ENCODE data around the gene CAP1. TPM values are rescaled to one million over a fixed set of nuclear protein-coding genes. Genes with fewer than 3 reads are reported as not detected.

The CAP1 gene
- total and polyA plus RNA-seq, 12 donors: 59.9 to 304 (median 204) TPM

DNA sequence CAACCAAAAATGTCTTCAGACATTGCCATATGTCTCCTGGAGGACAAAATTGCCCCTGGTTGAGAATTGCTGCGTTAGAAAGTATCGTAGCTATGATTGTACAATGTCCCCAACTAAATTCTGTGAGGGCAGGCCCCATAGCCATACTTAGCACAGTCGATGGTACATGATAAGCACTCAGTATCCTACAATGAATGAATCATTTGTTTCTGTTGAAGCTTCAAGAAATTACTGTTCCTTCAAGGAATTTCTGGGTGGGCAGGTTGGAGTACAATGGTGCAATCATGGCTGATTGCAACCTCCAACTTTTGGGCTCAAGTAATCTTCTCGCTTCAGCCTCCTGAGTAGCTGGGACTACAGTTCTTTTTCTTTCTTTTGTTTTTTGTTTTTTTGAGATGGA lies 4.7 kb downstream of the CAP1 start:
- no peak overlapping the region for H3K4me3 ChIP-seq
- TF ChIP-seq, protein P1, sequence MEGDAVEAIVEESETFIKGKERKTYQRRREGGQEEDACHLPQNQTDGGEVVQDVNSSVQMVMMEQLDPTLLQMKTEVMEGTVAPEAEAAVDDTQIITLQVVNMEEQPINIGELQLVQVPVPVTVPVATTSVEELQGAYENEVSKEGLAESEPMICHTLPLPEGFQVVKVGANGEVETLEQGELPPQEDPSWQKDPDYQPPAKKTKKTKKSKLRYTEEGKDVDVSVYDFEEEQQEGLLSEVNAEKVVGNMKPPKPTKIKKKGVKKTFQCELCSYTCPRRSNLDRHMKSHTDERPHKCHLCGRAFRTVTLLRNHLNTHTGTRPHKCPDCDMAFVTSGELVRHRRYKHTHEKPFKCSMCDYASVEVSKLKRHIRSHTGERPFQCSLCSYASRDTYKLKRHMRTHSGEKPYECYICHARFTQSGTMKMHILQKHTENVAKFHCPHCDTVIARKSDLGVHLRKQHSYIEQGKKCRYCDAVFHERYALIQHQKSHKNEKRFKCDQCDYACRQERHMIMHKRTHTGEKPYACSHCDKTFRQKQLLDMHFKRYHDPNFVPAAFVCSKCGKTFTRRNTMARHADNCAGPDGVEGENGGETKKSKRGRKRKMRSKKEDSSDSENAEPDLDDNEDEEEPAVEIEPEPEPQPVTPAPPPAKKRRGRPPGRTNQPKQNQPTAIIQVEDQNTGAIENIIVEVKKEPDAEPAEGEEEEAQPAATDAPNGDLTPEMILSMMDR (IDR thresholded peaks at IDR 0.05): no peak
- no peak for TF ChIP-seq POLR2A (IDR thresholded peaks at IDR 0.05)
- H3K4me1 ChIP-seq (replicated peaks in 1 of 2): peaks cover 9 to 61% of the 10 kb centered on the region in 2 donors
- H3K9me3 ChIP-seq (replicated peaks in 1 of 3): no peaks in the 10 kb centered on the region
- no peak for DNase-seq
- WGBS, 4 donors: 86 to 91% (median 88%) methylated on average over 4 of the region's 4 CpGs
- H3K27me3 ChIP-seq: no peaks in the 10 kb centered on the region
- no peak overlapping the region for H3K27ac ChIP-seq
- peaks cover 0 to 3% of the 10 kb centered on the region in 2 donors for H3K36me3 ChIP-seq (replicated peaks in 1 of 2)
- intact Hi-C loops (cut with DNase I): no loop called here

DNA sequence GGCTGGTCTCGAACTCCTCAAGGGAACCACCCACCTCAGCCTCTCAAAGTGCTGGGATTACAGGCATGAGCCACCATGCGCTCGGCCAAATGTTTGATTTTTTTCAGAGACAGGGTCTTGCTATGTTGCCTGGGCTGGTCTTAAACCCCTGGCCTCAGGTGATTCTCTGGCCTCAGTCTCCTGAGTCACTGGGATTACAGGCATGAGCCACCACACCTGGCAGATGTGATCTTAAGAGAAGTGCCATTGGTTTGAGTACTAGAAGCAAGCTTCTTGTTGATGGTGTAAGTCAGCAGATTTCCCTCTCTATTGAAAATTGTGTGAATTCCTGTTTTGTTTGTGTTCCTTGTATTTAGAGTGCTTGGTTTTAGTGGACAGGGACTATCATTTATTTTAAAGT lies 5.2 kb downstream of the CAP1 start:
- DNase-seq: no peak
- 81 to 100% (median 97%) methylated on average over 3 of the region's 3 CpGs for WGBS, 4 donors
- TF ChIP-seq, protein P1 (IDR thresholded peaks at IDR 0.05): no peak
- TF ChIP-seq POLR2A (IDR thresholded peaks at IDR 0.05): no peak
- Histone ChIP-seq H3K4me1 (replicated peaks in 1 of 2) (peaks cover 9 to 65% of the 10 kb centered on the region in 2 donors), H3K27ac (no peak overlapping the region), H3K36me3 (replicated peaks in 1 of 2) (peaks cover 0 to 3% of the 10 kb centered on the region in 2 donors), H3K4me3 (no peak overlapping the region), H3K9me3 (replicated peaks in 1 of 3) (no peaks in the 10 kb centered on the region), H3K27me3 (no peaks in the 10 kb centered on the region)
- intact Hi-C loops (cut with DNase I): no loop called here

DNA sequence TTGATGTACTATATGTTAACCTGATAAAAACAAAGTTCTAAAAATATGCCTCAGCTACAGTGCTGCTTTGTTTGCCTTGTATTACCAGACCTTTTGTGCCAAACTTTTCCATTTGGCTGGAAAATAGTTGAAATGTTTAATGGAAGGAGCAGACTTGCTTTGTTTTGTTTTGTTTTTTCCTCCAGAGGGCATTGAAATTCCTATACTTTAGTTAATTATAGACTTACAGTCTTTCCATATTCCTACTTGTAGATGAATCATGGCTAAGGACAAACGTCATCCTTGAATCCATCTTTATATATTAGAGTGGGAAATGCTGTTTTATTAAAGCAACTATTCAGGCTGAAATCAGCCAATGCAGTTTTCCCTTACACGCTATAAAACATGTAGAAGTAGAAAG lies 6.7 kb downstream of the CAP1 start:
- no peak overlapping the region for H3K4me3 ChIP-seq
- intact Hi-C loops (cut with DNase I): no loop called here
- no peaks in the 10 kb centered on the region for H3K27me3 ChIP-seq
- H3K9me3 ChIP-seq (replicated peaks in 1 of 3): no peaks in the 10 kb centered on the region
- WGBS, 4 donors: 30 to 72% (median 48%) methylated on average over 2 of the region's 2 CpGs
- no peak overlapping the region for H3K27ac ChIP-seq
- peaks cover 0 to 3% of the 10 kb centered on the region in 2 donors for H3K36me3 ChIP-seq (replicated peaks in 1 of 2)
- TF ChIP-seq, protein P1 (IDR thresholded peaks at IDR 0.05): no peak
- TF ChIP-seq POLR2A (IDR thresholded peaks at IDR 0.05): no peak
- peaks cover 9 to 70% of the 10 kb centered on the region in 2 donors for H3K4me1 ChIP-seq (replicated peaks in 1 of 2)
- DNase-seq: no peak

DNA sequence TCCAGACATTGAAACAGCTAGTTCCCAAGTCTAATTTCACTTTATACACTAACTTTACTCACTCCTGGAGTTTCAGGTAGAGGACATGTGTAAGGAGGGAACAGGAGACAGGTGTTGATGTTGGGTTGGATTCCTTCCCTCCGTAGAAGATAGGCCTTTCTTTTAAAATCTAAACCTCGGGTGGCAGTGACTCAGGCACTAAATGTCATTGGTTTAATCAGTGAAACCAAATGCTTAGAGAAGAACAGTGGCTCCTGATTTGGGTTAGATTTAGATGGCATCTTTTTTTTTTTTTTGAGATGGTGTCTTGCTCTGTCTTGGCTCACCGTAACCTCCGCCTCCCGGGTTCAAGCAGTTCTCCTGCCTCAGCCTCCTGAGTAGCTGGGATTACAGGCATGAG lies 7.2 kb downstream of the CAP1 start:
- H3K9me3 ChIP-seq (replicated peaks in 1 of 3): no peaks in the 10 kb centered on the region
- TF ChIP-seq, protein P1 (IDR thresholded peaks at IDR 0.05): no peak
- no peak for TF ChIP-seq POLR2A (IDR thresholded peaks at IDR 0.05)
- intact Hi-C loops (cut with DNase I): no loop called here
- H3K4me3 ChIP-seq: no peak overlapping the region
- DNase-seq: no peak
- 78 to 89% (median 83%) methylated on average over 5 of the region's 5 CpGs for WGBS, 4 donors
- H3K4me1 ChIP-seq (replicated peaks in 1 of 2): peaks cover 9 to 66% of the 10 kb centered on the region in 2 donors
- H3K36me3 ChIP-seq (replicated peaks in 1 of 2): peaks cover 0 to under 1% of the 10 kb centered on the region in 2 donors
- H3K27me3 ChIP-seq: no peaks in the 10 kb centered on the region
- H3K27ac ChIP-seq: no peak overlapping the region

Data from adrenal gland (tissue), 12 donors.